ENCODE results near the gene ISCU.
A peak's percentile ranks its signal among the peaks of the same experiment; 100 is the strongest.
"Not testable (repeated sequence)": the region's sequence is repeated elsewhere in the genome, so short reads cannot be mapped to it uniquely, and the experiment has no call there.

ISCU gene

GRCh38 chr12:108618079-108618952 is 55.9 kb downstream of the ISCU start:
- TF ChIP-seq CTCF (IDR thresholded peaks at IDR 0.05; ENCODE audit: control insufficient read depth, extremely low read depth, insufficient read depth) = peak; percentile 81
- peak; percentile 23 for DNase-seq (ENCODE audit: low read depth)
- H3K4me3 ChIP-seq (ENCODE audit: low read depth, low read length) = no peak overlapping the region

GRCh38 chr12:108618953-108619274 is 56.5 kb downstream of the ISCU start:
- not testable (repeated sequence) for DNase-seq (ENCODE audit: low read depth)

More at GRCh38 chr12:108618953-108619274, 56.5 kb downstream of the ISCU start:
- H3K4me3 ChIP-seq (ENCODE audit: low read depth, low read length) = not testable (repeated sequence)

All from LNCaP clone FGC (cell line).